ENCODE data around the gene NFKBIE.

- TF ChIP-seq CTCF (IDR thresholded peaks at IDR 0.05) (peak; percentile 72 to 81 (median 78)), POLR2A (IDR thresholded peaks at IDR 0.05) (no peak)
These were observed 31.0 kb downstream of the NFKBIE start for GRCh38 chr6:44234101-44235025.
